GM12864 (cell line): Measurements from ENCODE around the gene RNGTT.

Experiments
- DNase-seq: peaks from one replicate; pipeline ENCODE4 v3.0.0-alpha.2; 2011; ENCODE audit warnings: low read depth
- H3K4me3 ChIP-seq: 2 replicates; pipeline ENCODE4 v1.5.1; 2011; ENCODE audit warnings: mild to moderate bottlenecking, low read depth, low read length, control low read depth
- TF ChIP-seq, protein P1 (sequence below): IDR thresholded peaks from 2 replicates; pipeline ENCODE4 v1.5.1; 2011; ENCODE audit warnings: low read depth, mild to moderate bottlenecking, moderate library complexity, low read length, control low read depth, inconsistent platforms; ENCODE audit errors: missing control alignments

RNGTT gene

DNA sequence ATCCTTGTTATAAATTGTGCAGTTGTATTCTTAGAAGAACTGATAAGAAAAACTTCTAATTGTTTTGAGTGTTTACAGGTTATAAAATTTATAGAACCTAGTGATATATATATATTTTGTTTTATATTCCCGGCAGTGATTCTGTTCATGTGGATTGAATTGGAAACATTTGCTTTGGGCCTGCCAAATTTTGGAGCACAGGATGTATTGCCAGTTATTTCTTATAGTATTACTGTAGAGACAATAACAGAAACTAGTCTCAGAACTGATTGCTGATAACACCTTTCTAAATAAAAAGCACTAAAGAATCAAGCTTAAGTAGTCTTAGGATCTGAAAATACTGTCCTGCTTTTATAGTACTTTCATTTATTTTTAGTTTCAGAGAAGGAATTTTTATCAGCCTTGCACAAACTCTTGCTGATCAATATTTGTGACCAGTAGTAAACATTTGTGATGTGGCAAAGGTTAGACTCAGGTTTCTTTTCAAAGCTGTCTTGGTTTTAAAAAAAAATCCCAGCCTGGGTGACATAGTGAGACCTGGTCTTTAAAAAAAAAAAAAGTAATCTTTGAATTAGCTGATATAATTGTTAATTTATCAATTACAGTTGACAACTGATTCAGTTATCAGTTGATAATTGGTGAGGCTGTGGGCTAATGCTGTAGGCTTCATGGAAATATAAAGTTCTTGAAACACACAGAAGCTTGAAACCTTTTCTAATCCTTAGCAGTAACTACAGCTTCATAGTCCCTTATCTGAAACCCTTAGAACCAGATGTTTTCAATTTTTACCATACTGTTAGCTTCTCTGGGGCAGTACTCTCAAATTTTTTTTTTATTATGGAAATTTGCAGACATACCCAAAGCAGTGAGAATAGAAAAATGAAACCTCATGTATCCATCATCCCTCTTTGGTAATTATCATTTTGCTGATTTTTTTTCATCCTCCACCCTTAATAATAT is 42.4 kb downstream of the RNGTT start:
- TF ChIP-seq, protein P1, sequence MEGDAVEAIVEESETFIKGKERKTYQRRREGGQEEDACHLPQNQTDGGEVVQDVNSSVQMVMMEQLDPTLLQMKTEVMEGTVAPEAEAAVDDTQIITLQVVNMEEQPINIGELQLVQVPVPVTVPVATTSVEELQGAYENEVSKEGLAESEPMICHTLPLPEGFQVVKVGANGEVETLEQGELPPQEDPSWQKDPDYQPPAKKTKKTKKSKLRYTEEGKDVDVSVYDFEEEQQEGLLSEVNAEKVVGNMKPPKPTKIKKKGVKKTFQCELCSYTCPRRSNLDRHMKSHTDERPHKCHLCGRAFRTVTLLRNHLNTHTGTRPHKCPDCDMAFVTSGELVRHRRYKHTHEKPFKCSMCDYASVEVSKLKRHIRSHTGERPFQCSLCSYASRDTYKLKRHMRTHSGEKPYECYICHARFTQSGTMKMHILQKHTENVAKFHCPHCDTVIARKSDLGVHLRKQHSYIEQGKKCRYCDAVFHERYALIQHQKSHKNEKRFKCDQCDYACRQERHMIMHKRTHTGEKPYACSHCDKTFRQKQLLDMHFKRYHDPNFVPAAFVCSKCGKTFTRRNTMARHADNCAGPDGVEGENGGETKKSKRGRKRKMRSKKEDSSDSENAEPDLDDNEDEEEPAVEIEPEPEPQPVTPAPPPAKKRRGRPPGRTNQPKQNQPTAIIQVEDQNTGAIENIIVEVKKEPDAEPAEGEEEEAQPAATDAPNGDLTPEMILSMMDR = no peak
- DNase-seq = no peak
- H3K4me3 ChIP-seq = no peak overlapping the region

DNA sequence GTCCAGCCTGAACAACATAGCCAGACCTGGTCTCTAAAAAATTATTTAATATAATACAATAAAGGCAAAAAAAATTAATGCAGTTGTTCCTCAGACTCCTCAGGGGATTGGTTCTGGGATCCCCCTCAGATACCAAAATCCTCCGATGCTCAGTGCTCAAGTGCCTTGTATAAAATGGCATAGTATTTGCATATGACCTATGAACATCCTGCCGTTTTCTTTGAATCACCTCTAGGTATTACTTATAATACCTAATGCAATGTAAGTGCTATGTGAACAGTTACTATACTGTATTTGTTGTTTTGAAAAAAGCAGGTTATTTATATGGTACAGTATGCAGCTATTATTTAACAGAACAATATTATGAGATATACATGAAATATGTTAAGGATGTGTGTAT is 43.3 kb downstream of the RNGTT start:
- TF ChIP-seq, protein P1 = no peak
- no peak overlapping the region for H3K4me3 ChIP-seq
- DNase-seq = no peak

DNA sequence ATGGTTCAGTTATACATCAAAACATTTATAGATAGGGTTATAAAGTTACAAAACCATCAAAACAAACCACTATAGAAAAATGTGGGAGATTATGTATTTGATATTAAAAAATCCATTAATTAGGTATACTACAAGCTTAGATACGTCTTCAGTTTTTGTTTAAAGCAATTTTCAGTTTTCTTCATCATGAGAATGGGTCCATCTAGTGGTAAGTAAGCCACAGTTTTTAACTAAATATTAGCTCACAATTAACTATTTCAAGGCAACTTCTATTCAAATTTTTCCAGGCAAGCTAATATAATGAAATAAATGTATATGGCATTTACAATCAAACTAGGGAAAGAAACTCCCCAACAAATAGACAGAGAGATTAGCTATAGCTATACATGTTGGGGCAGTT is 44.4 kb downstream of the RNGTT start:
- DNase-seq = no peak
- TF ChIP-seq, protein P1 = peak; percentile 16
- no peak overlapping the region for H3K4me3 ChIP-seq

DNA sequence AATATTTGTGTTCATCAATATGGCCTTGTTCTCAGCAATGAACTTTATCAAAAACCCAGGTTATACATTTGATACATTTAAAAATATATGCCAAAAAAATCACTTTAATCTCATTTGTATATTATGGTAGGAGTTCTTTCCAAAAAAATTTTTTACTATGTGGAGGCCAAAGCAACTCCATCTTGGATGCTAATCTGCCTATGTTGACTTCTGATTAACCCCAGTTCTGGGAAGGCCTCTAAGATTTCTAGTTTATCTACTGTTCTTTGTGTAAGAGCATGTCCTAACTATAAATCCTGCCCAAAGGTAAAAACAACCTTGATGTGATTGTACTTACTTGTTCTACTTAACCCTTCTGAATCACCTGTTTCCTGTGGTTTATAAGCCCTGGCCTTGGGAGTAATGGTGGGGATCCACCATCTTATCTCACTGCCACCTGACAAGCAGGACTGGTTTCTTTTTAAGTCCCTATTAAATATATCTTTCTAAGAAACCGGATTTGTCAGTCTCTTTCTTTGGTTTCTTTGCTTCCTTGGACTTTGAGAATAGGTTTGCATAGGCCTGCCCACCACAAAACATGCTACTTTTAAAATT is 46.7 kb downstream of the RNGTT start:
- no peak overlapping the region for H3K4me3 ChIP-seq
- DNase-seq = no peak
- TF ChIP-seq, protein P1 = no peak

- no peak for DNase-seq
- H3K4me3 ChIP-seq = no peak overlapping the region
- TF ChIP-seq, protein P1 = no peak
Observed at GRCh38 chr6:88914895-88915598, 48.4 kb downstream of the RNGTT start.

- no peak for DNase-seq
- TF ChIP-seq, protein P1 = no peak
- no peak overlapping the region for H3K4me3 ChIP-seq
Observed at GRCh38 chr6:88914180-88914579, 49.2 kb downstream of the RNGTT start.
